Muscle of leg (tissue), 11 donors: ENCODE results near the gene TRIO. TPM values are rescaled to one million over a fixed set of nuclear protein-coding genes. Genes with fewer than 3 reads are reported as not detected.

Experiments used
- DNase-seq: peaks from one replicate; pipeline ENCODE4 v3.0.0; 2013
- H3K27ac ChIP-seq: one replicate; pipeline ENCODE4 v1.5.1; 2013; ENCODE audit warnings: mild to moderate bottlenecking, low read length, control low read depth
- H3K27me3 ChIP-seq: one replicate; pipeline ENCODE4 v1.6.1; 2013; ENCODE audit warnings: low read length; ENCODE audit not compliant: control insufficient read depth, insufficient read depth
- H3K36me3 ChIP-seq: one replicate; pipeline ENCODE4 v1.6.1; 2013; ENCODE audit warnings: low read length; ENCODE audit not compliant: control insufficient read depth, insufficient read depth
- H3K4me1 ChIP-seq: one replicate; pipeline ENCODE4 v1.6.1; 2013; ENCODE audit warnings: low read length; ENCODE audit not compliant: control insufficient read depth, insufficient read depth
- H3K4me3 ChIP-seq: one replicate; pipeline ENCODE4 v1.5.1; 2013; ENCODE audit warnings: low read length, control low read depth
- H3K9me3 ChIP-seq: replicated peaks from 2 replicates; pipeline ENCODE4 v1.6.1; 2013; ENCODE audit warnings: low read depth, low read length; ENCODE audit not compliant: control insufficient read depth
- WGBS: methylation state at CpG from one replicate; pipeline ENCODE4 v1.1.5; 2013; ENCODE audit warnings: missing lambda C conversion rate; ENCODE audit not compliant: insufficient coverage; 5-methylcytosine and 5-hydroxymethylcytosine counted together
- polyA plus RNA-seq, 8 donors: library from polyadenylated mRNA; unstranded; fragments of 120-200 nt; gene quantifications; one replicate each; pipeline versions ENCODE4 v1.2.1 to v1.2.3, GENCODE V29; 2013; ENCODE audit warnings: inconsistent platforms in 1 of 8, low replicate concordance in 1 of 8; ENCODE audit not compliant: insufficient read length in 8 of 8, insufficient read depth in 1 of 8
- total RNA-seq: library from RNA; stranded (reverse); fragments of 120-200 nt; gene quantifications from one replicate; pipeline ENCODE4 v1.2.4, GENCODE V29; 2013

TRIO gene
- total and polyA plus RNA-seq, 9 donors = 124 to 219 (median 168) TPM

- Histone ChIP-seq H3K27me3 (no peaks in the 10 kb centered on the region), H3K36me3 (peaks cover 45% of the 10 kb centered on the region), H3K4me3 (no peak overlapping the region), H3K9me3 (no peaks in the 10 kb centered on the region), H3K4me1 (peaks cover 8% of the 10 kb centered on the region), H3K27ac (no peak overlapping the region)
- no peak for DNase-seq
- WGBS = no CpG with 5 or more reads among the region's 9 CpGs
Measured at GRCh38 chr5:14297697-14298096, 154.6 kb downstream of the TRIO start.

- H3K4me1 ChIP-seq = peaks cover 2% of the 10 kb centered on the region
- WGBS = no CpG with 5 or more reads among the region's 3 CpGs
Measured at GRCh38 chr5:14298126-14298847, 155.1 kb downstream of the TRIO start.

GRCh38 chr5:14299666-14300065 is 156.5 kb downstream of the TRIO start:
- H3K4me3 ChIP-seq = no peak overlapping the region
- no peak overlapping the region for H3K27ac ChIP-seq
- no peaks in the 10 kb centered on the region for H3K9me3 ChIP-seq
- peaks cover 46% of the 10 kb centered on the region for H3K36me3 ChIP-seq
- H3K4me1 ChIP-seq = no peaks in the 10 kb centered on the region
- no peaks in the 10 kb centered on the region for H3K27me3 ChIP-seq
- 65% methylated on average over 2 of the region's 4 CpGs for WGBS
- DNase-seq = no peak

More at GRCh38 chr5:14298126-14298847, 155.1 kb downstream of the TRIO start:
- H3K27ac ChIP-seq = no peak overlapping the region
- no peak for DNase-seq
- H3K9me3 ChIP-seq = no peaks in the 10 kb centered on the region
- no peak overlapping the region for H3K4me3 ChIP-seq
- H3K27me3 ChIP-seq = no peaks in the 10 kb centered on the region
- H3K36me3 ChIP-seq = peaks cover 41% of the 10 kb centered on the region

- H3K36me3 ChIP-seq = peaks cover 49% of the 10 kb centered on the region
- WGBS = 100% methylated on average over 1 of the region's 3 CpGs
Measured at GRCh38 chr5:14301186-14301585, 158.0 kb downstream of the TRIO start.

GRCh38 chr5:14302330-14302729 is 159.2 kb downstream of the TRIO start:
- H3K4me3 ChIP-seq = no peak overlapping the region
- peaks cover 47% of the 10 kb centered on the region for H3K36me3 ChIP-seq
- H3K4me1 ChIP-seq = no peaks in the 10 kb centered on the region
- H3K9me3 ChIP-seq = no peaks in the 10 kb centered on the region
- H3K27ac ChIP-seq = no peak overlapping the region
- WGBS = no CpG with 5 or more reads among the region's 3 CpGs
- no peaks in the 10 kb centered on the region for H3K27me3 ChIP-seq
- no peak for DNase-seq

More at GRCh38 chr5:14301186-14301585, 158.0 kb downstream of the TRIO start:
- Histone ChIP-seq H3K9me3 (no peaks in the 10 kb centered on the region), H3K4me1 (no peaks in the 10 kb centered on the region), H3K27ac (no peak overlapping the region), H3K4me3 (no peak overlapping the region), H3K27me3 (no peaks in the 10 kb centered on the region)
- no peak for DNase-seq

- DNase-seq = no peak
- Histone ChIP-seq H3K27me3 (no peaks in the 10 kb centered on the region), H3K36me3 (peaks cover 38% of the 10 kb centered on the region), H3K4me1 (no peaks in the 10 kb centered on the region), H3K27ac (no peak overlapping the region), H3K9me3 (no peaks in the 10 kb centered on the region), H3K4me3 (no peak overlapping the region)
- WGBS = 82% methylated on average over 4 of the region's 7 CpGs
Measured at GRCh38 chr5:14305045-14305444, 161.9 kb downstream of the TRIO start.

- H3K27ac ChIP-seq = no peak overlapping the region
- H3K27me3 ChIP-seq = no peaks in the 10 kb centered on the region
- H3K36me3 ChIP-seq = peaks cover 45% of the 10 kb centered on the region
- H3K4me1 ChIP-seq = peaks cover 2% of the 10 kb centered on the region
- H3K4me3 ChIP-seq = no peak overlapping the region
- no CpG with 5 or more reads among the region's 2 CpGs for WGBS
- no peak for DNase-seq
- H3K9me3 ChIP-seq = no peaks in the 10 kb centered on the region
Measured at GRCh38 chr5:14306329-14306815, 163.2 kb downstream of the TRIO start.

GRCh38 chr5:14308384-14309154 is 165.4 kb downstream of the TRIO start:
- no peak overlapping the region for H3K27ac ChIP-seq
- no peaks in the 10 kb centered on the region for H3K9me3 ChIP-seq
- no peak for DNase-seq
- no peak overlapping the region for H3K4me3 ChIP-seq
- peaks cover 48% of the 10 kb centered on the region for H3K36me3 ChIP-seq
- no peaks in the 10 kb centered on the region for H3K27me3 ChIP-seq
- WGBS = 98% methylated on average over 4 of the region's 5 CpGs
- H3K4me1 ChIP-seq = peaks cover 3% of the 10 kb centered on the region

- Histone ChIP-seq H3K9me3 (no peaks in the 10 kb centered on the region), H3K36me3 (peaks cover 47% of the 10 kb centered on the region), H3K27me3 (no peaks in the 10 kb centered on the region), H3K4me3 (no peak overlapping the region), H3K4me1 (peaks cover 5% of the 10 kb centered on the region), H3K27ac (no peak overlapping the region)
- no peak for DNase-seq
Measured at GRCh38 chr5:14309199-14309598, 166.1 kb downstream of the TRIO start.

- no peak for DNase-seq
- Histone ChIP-seq H3K4me1 (peaks cover 5% of the 10 kb centered on the region), H3K4me3 (no peak overlapping the region), H3K27ac (no peak overlapping the region), H3K27me3 (no peaks in the 10 kb centered on the region), H3K9me3 (no peaks in the 10 kb centered on the region), H3K36me3 (peaks cover 41% of the 10 kb centered on the region)
- WGBS = 73% methylated on average over 5 of the region's 8 CpGs
Measured at GRCh38 chr5:14309878-14310531, 166.9 kb downstream of the TRIO start.
